ENCODE measurements around the gene TCF7L2.

- TF ChIP-seq, protein P1, sequence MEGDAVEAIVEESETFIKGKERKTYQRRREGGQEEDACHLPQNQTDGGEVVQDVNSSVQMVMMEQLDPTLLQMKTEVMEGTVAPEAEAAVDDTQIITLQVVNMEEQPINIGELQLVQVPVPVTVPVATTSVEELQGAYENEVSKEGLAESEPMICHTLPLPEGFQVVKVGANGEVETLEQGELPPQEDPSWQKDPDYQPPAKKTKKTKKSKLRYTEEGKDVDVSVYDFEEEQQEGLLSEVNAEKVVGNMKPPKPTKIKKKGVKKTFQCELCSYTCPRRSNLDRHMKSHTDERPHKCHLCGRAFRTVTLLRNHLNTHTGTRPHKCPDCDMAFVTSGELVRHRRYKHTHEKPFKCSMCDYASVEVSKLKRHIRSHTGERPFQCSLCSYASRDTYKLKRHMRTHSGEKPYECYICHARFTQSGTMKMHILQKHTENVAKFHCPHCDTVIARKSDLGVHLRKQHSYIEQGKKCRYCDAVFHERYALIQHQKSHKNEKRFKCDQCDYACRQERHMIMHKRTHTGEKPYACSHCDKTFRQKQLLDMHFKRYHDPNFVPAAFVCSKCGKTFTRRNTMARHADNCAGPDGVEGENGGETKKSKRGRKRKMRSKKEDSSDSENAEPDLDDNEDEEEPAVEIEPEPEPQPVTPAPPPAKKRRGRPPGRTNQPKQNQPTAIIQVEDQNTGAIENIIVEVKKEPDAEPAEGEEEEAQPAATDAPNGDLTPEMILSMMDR (IDR thresholded peaks at IDR 0.05) = no peak
- no peak for TF ChIP-seq POLR2A (IDR thresholded peaks at IDR 0.05)
- no peak for TF ChIP-seq POLR2AphosphoS5 (IDR thresholded peaks at IDR 0.05; ENCODE audit: insufficient read depth in 1 of 2, low read depth in 1 of 2)
These were observed 182.6 kb downstream of the TCF7L2 start for GRCh38 chr10:113132591-113133121.
